Osteocyte (in vitro differentiated cells): ENCODE data around the gene TNFRSF8. TPM values are rescaled to one million over a fixed set of nuclear protein-coding genes. Genes with fewer than 3 reads are reported as not detected.

ENCODE experiments used
- DNase-seq: peaks from one replicate; pipeline ENCODE4 v3.0.0; 2021; ENCODE audit warnings: mixed read lengths; ENCODE audit not compliant: unreplicated experiment; ENCODE audit errors: extremely low spot score
- H3K27ac Mint-ChIP-seq: one replicate; pipeline ENCODE4 v1.8.0; 2021; ENCODE audit warnings: mild to moderate bottlenecking, mixed read lengths; ENCODE audit not compliant: unreplicated experiment
- H3K27me3 Mint-ChIP-seq: one replicate; pipeline ENCODE4 v1.8.0; 2021; ENCODE audit warnings: mixed read lengths; ENCODE audit not compliant: unreplicated experiment
- H3K36me3 Mint-ChIP-seq: one replicate; pipeline ENCODE4 v1.8.0; 2021; ENCODE audit warnings: mixed read lengths; ENCODE audit not compliant: unreplicated experiment
- H3K4me1 Mint-ChIP-seq: one replicate; pipeline ENCODE4 v1.8.0; 2021; ENCODE audit warnings: mixed read lengths; ENCODE audit not compliant: unreplicated experiment
- H3K4me3 Mint-ChIP-seq: one replicate; pipeline ENCODE4 v1.8.0; 2021; ENCODE audit warnings: mild to moderate bottlenecking, moderate library complexity, mixed read lengths; ENCODE audit not compliant: unreplicated experiment
- H3K9me3 Mint-ChIP-seq: one replicate; pipeline ENCODE4 v1.8.0; 2021; ENCODE audit warnings: mixed read lengths; ENCODE audit not compliant: unreplicated experiment
- total RNA-seq: library from RNA; stranded (reverse); gene quantifications from 2 replicates; pipeline ENCODE4 v1.2.1, GENCODE V29; 2021
- TF ChIP-seq, protein P1 (sequence below): fragments of 200-600 bp; sonication (generic); IDR thresholded peaks from 2 replicates; pipeline ENCODE4 v1.5.0; 2021; ENCODE audit warnings: antibody characterized with exemption, mild to moderate bottlenecking, moderate library complexity

TNFRSF8 gene
- total RNA-seq, 1 donor from 2014 or later: not detected

DNA sequence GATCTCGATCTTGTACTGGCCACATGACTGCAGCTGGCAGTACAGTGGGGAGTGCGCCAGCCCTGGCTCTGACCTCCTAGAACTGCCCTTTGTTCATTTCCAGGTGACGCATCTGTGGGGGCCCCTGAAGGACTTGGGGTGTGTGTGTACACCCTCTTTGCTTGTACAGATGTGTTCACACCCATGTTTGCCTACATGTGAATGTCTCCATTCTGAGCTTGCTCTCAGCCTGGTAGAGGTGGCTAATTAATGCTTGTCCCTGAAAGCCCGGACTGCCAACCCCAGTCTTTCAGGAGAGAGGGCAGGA lies 123.5 kb downstream of the TNFRSF8 start:
- peaks cover 58% of the 10 kb centered on the region for H3K4me1 Mint-ChIP-seq
- DNase-seq: no peak
- TF ChIP-seq, protein P1, sequence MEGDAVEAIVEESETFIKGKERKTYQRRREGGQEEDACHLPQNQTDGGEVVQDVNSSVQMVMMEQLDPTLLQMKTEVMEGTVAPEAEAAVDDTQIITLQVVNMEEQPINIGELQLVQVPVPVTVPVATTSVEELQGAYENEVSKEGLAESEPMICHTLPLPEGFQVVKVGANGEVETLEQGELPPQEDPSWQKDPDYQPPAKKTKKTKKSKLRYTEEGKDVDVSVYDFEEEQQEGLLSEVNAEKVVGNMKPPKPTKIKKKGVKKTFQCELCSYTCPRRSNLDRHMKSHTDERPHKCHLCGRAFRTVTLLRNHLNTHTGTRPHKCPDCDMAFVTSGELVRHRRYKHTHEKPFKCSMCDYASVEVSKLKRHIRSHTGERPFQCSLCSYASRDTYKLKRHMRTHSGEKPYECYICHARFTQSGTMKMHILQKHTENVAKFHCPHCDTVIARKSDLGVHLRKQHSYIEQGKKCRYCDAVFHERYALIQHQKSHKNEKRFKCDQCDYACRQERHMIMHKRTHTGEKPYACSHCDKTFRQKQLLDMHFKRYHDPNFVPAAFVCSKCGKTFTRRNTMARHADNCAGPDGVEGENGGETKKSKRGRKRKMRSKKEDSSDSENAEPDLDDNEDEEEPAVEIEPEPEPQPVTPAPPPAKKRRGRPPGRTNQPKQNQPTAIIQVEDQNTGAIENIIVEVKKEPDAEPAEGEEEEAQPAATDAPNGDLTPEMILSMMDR: no peak
- H3K4me3 Mint-ChIP-seq: no peak overlapping the region
- no peaks in the 10 kb centered on the region for H3K36me3 Mint-ChIP-seq
- peak overlapping the region; percentile 18 for H3K27ac Mint-ChIP-seq
- H3K27me3 Mint-ChIP-seq: peaks cover 3% of the 10 kb centered on the region
- no peaks in the 10 kb centered on the region for H3K9me3 Mint-ChIP-seq

GRCh38 chr1:12188115-12188514 lies 125.0 kb downstream of the TNFRSF8 start:
- peaks cover 65% of the 10 kb centered on the region for H3K4me1 Mint-ChIP-seq
- H3K27me3 Mint-ChIP-seq: peaks cover 3% of the 10 kb centered on the region
- H3K9me3 Mint-ChIP-seq: no peaks in the 10 kb centered on the region
- H3K27ac Mint-ChIP-seq: no peak overlapping the region
- H3K4me3 Mint-ChIP-seq: no peak overlapping the region
- no peak for DNase-seq
- TF ChIP-seq, protein P1: no peak
- no peaks in the 10 kb centered on the region for H3K36me3 Mint-ChIP-seq

- no peak overlapping the region for H3K4me3 Mint-ChIP-seq
- no peak for DNase-seq
- H3K4me1 Mint-ChIP-seq: peaks cover 60% of the 10 kb centered on the region
- TF ChIP-seq, protein P1: no peak
- H3K36me3 Mint-ChIP-seq: no peaks in the 10 kb centered on the region
- no peak overlapping the region for H3K27ac Mint-ChIP-seq
- H3K9me3 Mint-ChIP-seq: no peaks in the 10 kb centered on the region
- H3K27me3 Mint-ChIP-seq: peaks cover 3% of the 10 kb centered on the region
Measured at GRCh38 chr1:12188657-12189327, 125.7 kb downstream of the TNFRSF8 start.

GRCh38 chr1:12189328-12189682 lies 126.2 kb downstream of the TNFRSF8 start:
- H3K27me3 Mint-ChIP-seq: peaks cover 3% of the 10 kb centered on the region
- no peaks in the 10 kb centered on the region for H3K36me3 Mint-ChIP-seq
- no peak for DNase-seq
- no peak overlapping the region for H3K27ac Mint-ChIP-seq
- H3K4me1 Mint-ChIP-seq: peaks cover 55% of the 10 kb centered on the region
- no peaks in the 10 kb centered on the region for H3K9me3 Mint-ChIP-seq
- TF ChIP-seq, protein P1: no peak
- no peak overlapping the region for H3K4me3 Mint-ChIP-seq

GRCh38 chr1:12191242-12192032 lies 128.3 kb downstream of the TNFRSF8 start:
- H3K4me3 Mint-ChIP-seq: no peak overlapping the region
- TF ChIP-seq, protein P1: no peak
- H3K9me3 Mint-ChIP-seq: no peaks in the 10 kb centered on the region
- H3K27me3 Mint-ChIP-seq: peaks cover 3% of the 10 kb centered on the region
- no peaks in the 10 kb centered on the region for H3K36me3 Mint-ChIP-seq
- H3K4me1 Mint-ChIP-seq: peaks cover 34% of the 10 kb centered on the region
- no peak overlapping the region for H3K27ac Mint-ChIP-seq
- no peak for DNase-seq
